ENCODE measurements around the gene CENPW.

CENPW gene

DNA sequence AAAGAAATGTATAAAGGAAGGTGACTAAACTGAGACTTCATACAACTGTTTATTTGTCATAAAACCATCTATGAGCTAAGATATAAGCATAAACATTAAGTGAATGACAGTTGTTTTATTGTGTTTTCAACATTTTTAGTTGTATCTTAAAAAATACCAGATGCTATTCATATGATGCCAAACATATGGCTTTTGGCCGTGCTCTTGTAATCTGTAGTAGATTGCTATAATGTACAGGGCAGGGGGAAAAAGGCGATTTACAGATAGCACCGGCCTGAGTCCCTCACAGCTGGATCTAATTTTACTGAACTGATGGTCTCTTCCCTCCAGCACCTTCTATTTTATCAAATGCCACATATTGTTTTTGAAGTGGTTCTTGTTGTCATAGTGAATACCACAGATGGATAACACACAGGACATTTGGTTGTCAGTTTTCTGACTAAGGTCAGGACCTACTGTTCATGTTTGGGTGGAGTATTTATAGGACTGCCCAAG, 48.2 kb downstream of the CENPW start:
- H3K27me3 ChIP-seq (ENCODE audit: insufficient read depth, low read length, poor library complexity): no peaks in the 10 kb centered on the region
- no peak overlapping the region for H3K56ac ChIP-seq (ENCODE audit: low read length)
- no peaks in the 10 kb centered on the region for H3K79me2 ChIP-seq (ENCODE audit: control insufficient read depth, insufficient read depth, low read length)
- no peak overlapping the region for H2BK5ac ChIP-seq (ENCODE audit: low read length)
- H3K4me3 ChIP-seq (ENCODE audit: low read length): no peak overlapping the region
- no peak overlapping the region for H3K4me2 ChIP-seq (ENCODE audit: low read length)
- H3K27ac ChIP-seq (ENCODE audit: low read depth, low read length): no peak overlapping the region
- H2AK5ac ChIP-seq (ENCODE audit: low read length): no peak overlapping the region
- WGBS (ENCODE audit: extremely low coverage, insufficient coverage, low lambda C conversion rate): no CpG with 5 or more reads among the region's 3 CpGs
- H3K79me1 ChIP-seq (ENCODE audit: low read length): no peaks in the 10 kb centered on the region
- no peak overlapping the region for H3K4ac ChIP-seq (ENCODE audit: low read depth, low read length)
- H4K8ac ChIP-seq (ENCODE audit: low read depth, low read length): no peak overlapping the region
- no peak overlapping the region for H3K18ac ChIP-seq (ENCODE audit: low read length)
- DNase-seq: no peak
- no peak overlapping the region for H4K5ac ChIP-seq (ENCODE audit: low read length)
- H2BK15ac ChIP-seq (replicated peaks; ENCODE audit: low read depth): no peak overlapping the region
- no peak overlapping the region for H2BK120ac ChIP-seq (ENCODE audit: low read depth, low read length)
- no peak overlapping the region for H3K9ac ChIP-seq (ENCODE audit: low read length)
- H3K23ac ChIP-seq (ENCODE audit: low read length): no peak overlapping the region
- no peaks in the 10 kb centered on the region for H3K4me1 ChIP-seq (ENCODE audit: control insufficient read depth, low read depth, low read length)
- H3K36me3 ChIP-seq (ENCODE audit: control insufficient read depth, insufficient read depth, low read length): no peaks in the 10 kb centered on the region

DNA sequence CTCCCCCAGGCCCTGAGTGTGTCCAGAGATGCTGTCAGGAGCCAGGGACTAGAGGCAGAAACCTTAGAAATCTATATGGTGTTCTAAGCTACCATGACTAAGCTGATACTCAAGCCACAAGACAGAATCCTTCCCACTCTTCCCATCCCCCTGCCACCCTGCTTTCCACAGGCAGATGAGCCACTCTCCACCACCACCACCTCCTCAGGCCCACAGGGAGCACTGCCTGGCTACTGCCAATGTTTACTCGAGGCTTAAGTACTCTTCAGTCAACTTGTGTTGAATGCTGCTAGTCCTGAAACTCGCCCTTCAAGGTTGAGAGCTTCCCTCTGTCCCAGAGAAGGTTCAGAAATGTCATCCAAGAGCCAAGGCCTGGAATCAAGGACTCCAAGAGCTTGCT, 56.2 kb downstream of the CENPW start:
- H3K27me3 ChIP-seq (ENCODE audit: insufficient read depth, low read length, poor library complexity): no peaks in the 10 kb centered on the region
- no peak for DNase-seq
- no CpG with 5 or more reads among the region's 2 CpGs for WGBS (ENCODE audit: extremely low coverage, insufficient coverage, low lambda C conversion rate)
- no peak overlapping the region for H3K56ac ChIP-seq (ENCODE audit: low read length)
- no peak overlapping the region for H2BK120ac ChIP-seq (ENCODE audit: low read depth, low read length)
- no peaks in the 10 kb centered on the region for H3K79me1 ChIP-seq (ENCODE audit: low read length)
- no peak overlapping the region for H3K4me2 ChIP-seq (ENCODE audit: low read length)
- H3K27ac ChIP-seq (ENCODE audit: low read depth, low read length): no peak overlapping the region
- no peak overlapping the region for H3K23ac ChIP-seq (ENCODE audit: low read length)
- H3K4ac ChIP-seq (ENCODE audit: low read depth, low read length): no peak overlapping the region
- no peaks in the 10 kb centered on the region for H3K36me3 ChIP-seq (ENCODE audit: control insufficient read depth, insufficient read depth, low read length)
- no peak overlapping the region for H3K18ac ChIP-seq (ENCODE audit: low read length)
- H2BK5ac ChIP-seq (ENCODE audit: low read length): no peak overlapping the region
- no peak overlapping the region for H2BK15ac ChIP-seq (replicated peaks; ENCODE audit: low read depth)
- H4K5ac ChIP-seq (ENCODE audit: low read length): no peak overlapping the region
- H4K8ac ChIP-seq (ENCODE audit: low read depth, low read length): no peak overlapping the region
- no peaks in the 10 kb centered on the region for H3K79me2 ChIP-seq (ENCODE audit: control insufficient read depth, insufficient read depth, low read length)
- no peak overlapping the region for H3K9ac ChIP-seq (ENCODE audit: low read length)
- no peak overlapping the region for H3K4me3 ChIP-seq (ENCODE audit: low read length)
- no peaks in the 10 kb centered on the region for H3K4me1 ChIP-seq (ENCODE audit: control insufficient read depth, low read depth, low read length)
- H2AK5ac ChIP-seq (ENCODE audit: low read length): no peak overlapping the region

Measured in mesendoderm (in vitro differentiated cells).